ENCODE data around the gene C6orf141.

C6orf141 gene

GRCh38 chr6:49522710-49523593 is 27.5 kb upstream of the C6orf141 start:
- TF ChIP-seq CTCF (IDR thresholded peaks at IDR 0.05; ENCODE audit: low read depth, low read length) = no peak
- no peaks in the 10 kb centered on the region for H3K36me3 ChIP-seq
- H3K27me3 ChIP-seq (ENCODE audit: insufficient read depth, low read depth, severe bottlenecking) = no peaks in the 10 kb centered on the region
- H3K27ac ChIP-seq = no peak overlapping the region
- no peak for DNase-seq
- H3K4me3 ChIP-seq (ENCODE audit: low read depth, low read length) = no peak overlapping the region
- no peaks in the 10 kb centered on the region for H3K9me3 ChIP-seq (ENCODE audit: severe bottlenecking)

GRCh38 chr6:49523901-49524300 is 26.6 kb upstream of the C6orf141 start:
- Histone ChIP-seq H3K27me3 (ENCODE audit: insufficient read depth, low read depth, severe bottlenecking) (no peaks in the 10 kb centered on the region), H3K4me3 (ENCODE audit: low read depth, low read length) (no peak overlapping the region), H3K9me3 (ENCODE audit: severe bottlenecking) (no peaks in the 10 kb centered on the region), H3K36me3 (no peaks in the 10 kb centered on the region), H3K27ac (no peak overlapping the region)
- no peak for DNase-seq
- TF ChIP-seq CTCF (IDR thresholded peaks at IDR 0.05; ENCODE audit: low read depth, low read length) = no peak

DNA sequence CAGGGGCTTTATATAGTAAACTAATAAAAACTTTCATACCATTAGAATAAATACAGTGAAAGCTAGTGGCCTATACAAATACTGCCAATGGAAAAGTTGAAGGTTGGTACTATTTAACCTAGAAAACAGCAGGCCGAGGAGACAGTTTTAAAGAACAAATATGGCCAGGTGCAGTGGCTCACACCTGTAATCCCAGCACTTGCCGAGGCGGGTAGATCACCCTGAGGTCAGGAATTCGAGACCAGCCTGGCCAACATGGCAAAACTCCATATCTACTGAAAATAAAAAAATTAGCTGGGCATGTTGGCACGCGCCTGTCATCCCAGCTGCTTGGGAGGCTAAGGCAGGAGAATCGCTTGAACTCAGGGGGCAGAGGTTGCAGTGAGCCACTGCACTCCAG is 25.9 kb upstream of the C6orf141 start:
- no peak for TF ChIP-seq CTCF (IDR thresholded peaks at IDR 0.05; ENCODE audit: low read depth, low read length)
- Histone ChIP-seq H3K9me3 (ENCODE audit: severe bottlenecking) (no peaks in the 10 kb centered on the region), H3K27ac (no peak overlapping the region), H3K36me3 (no peaks in the 10 kb centered on the region), H3K27me3 (ENCODE audit: insufficient read depth, low read depth, severe bottlenecking) (no peaks in the 10 kb centered on the region), H3K4me3 (ENCODE audit: low read depth, low read length) (no peak overlapping the region)
- DNase-seq = no peak

DNA sequence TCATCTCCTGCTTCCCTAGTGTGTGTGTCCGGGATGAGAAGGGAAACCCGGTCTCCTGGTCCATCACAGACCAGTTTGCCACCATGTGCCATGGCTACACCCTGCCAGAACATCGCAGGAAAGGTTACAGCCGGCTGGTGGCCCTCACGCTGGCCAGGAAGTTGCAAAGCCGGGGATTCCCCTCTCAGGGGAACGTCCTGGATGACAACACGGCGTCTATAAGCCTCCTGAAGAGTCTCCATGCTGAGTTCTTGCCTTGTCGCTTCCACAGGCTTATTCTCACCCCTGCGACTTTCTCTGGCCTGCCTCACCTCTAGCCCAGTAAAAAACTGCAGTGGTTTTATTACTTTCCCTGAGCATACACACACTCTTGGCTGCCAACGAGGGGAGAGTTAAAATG is 23.9 kb upstream of the C6orf141 start:
- no peaks in the 10 kb centered on the region for H3K36me3 ChIP-seq
- DNase-seq = no peak
- no peaks in the 10 kb centered on the region for H3K9me3 ChIP-seq (ENCODE audit: severe bottlenecking)
- H3K27me3 ChIP-seq (ENCODE audit: insufficient read depth, low read depth, severe bottlenecking) = no peaks in the 10 kb centered on the region
- H3K4me3 ChIP-seq (ENCODE audit: low read depth, low read length) = no peak overlapping the region
- H3K27ac ChIP-seq = no peak overlapping the region
- TF ChIP-seq CTCF (IDR thresholded peaks at IDR 0.05; ENCODE audit: low read depth, low read length) = no peak

GRCh38 chr6:49527320-49527719 is 23.1 kb upstream of the C6orf141 start:
- Histone ChIP-seq H3K36me3 (no peaks in the 10 kb centered on the region), H3K4me3 (ENCODE audit: low read depth, low read length) (no peak overlapping the region), H3K27me3 (ENCODE audit: insufficient read depth, low read depth, severe bottlenecking) (no peaks in the 10 kb centered on the region), H3K9me3 (ENCODE audit: severe bottlenecking) (no peaks in the 10 kb centered on the region), H3K27ac (no peak overlapping the region)
- no peak for TF ChIP-seq CTCF (IDR thresholded peaks at IDR 0.05; ENCODE audit: low read depth, low read length)
- no peak for DNase-seq

GRCh38 chr6:49528571-49528970 is 21.9 kb upstream of the C6orf141 start:
- no peak for TF ChIP-seq CTCF (IDR thresholded peaks at IDR 0.05; ENCODE audit: low read depth, low read length)
- Histone ChIP-seq H3K27me3 (ENCODE audit: insufficient read depth, low read depth, severe bottlenecking) (no peaks in the 10 kb centered on the region), H3K4me3 (ENCODE audit: low read depth, low read length) (no peak overlapping the region), H3K36me3 (no peaks in the 10 kb centered on the region), H3K27ac (no peak overlapping the region), H3K9me3 (ENCODE audit: severe bottlenecking) (no peaks in the 10 kb centered on the region)
- no peak for DNase-seq
